AG20443 (cell line): ENCODE measurements around the gene ABCA4.

Source experiments
- DNase-seq: peaks from one replicate; pipeline ENCODE4 v3.0.0; 2012; ENCODE audit warnings: low spot score, mixed read lengths

Gene ABCA4

DNA sequence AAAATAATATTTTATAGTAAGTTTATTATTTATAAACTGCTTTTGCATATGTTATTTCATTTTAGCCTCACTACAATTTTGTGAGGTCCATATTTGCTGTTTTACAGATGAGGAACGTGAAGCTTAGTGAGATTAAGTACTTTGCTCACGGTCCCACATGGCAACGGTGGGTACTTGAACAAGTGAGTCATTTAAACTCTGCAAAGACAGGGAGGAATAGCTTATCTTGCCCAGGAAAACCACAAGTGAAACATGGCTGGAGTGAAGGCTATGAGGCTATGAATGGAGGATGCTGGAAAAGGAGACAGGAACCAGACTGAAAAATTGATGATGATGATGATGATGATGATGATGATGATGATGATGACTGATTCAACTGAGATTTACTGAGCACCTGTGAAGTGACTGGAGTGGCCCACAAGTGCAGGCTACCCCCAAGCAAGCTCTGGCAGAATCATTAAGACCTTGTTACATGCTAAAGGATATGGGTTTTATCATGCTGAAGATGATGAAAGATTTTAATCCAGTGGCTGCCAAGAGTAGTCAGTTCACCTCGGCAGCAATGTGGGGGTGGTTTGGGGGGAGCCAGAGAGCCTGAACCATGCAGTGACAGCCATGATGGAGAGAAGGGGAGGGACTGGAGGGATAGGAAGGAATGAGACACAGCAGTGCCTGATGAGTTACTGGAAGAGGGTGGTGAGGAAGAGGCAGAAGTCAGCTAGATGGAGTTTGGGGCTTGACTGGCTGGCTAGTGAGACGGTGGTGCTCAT, 1.4 kb upstream of the ABCA4 start:
- no peak for DNase-seq

DNA sequence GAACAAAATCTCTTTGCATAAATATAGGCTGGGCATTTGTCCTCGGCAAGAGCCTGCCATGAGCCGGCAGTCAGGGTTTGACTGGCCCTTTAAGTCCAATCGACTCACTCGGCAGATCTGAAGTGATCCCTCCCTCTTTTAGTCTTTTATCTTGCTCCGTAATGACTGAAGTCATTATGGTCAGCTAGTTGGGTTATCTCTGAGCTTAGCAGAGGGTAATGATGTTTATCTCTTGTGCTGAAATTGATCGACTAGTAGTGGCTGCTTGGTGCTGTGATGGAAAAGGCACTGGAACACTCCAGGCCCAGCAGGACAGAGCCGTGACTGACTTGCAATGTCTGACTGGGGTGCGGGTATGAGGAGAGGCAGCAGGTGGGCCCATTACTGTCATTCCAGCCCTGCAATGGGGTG, 468 bp upstream of the ABCA4 start:
- DNase-seq: no peak

DNA sequence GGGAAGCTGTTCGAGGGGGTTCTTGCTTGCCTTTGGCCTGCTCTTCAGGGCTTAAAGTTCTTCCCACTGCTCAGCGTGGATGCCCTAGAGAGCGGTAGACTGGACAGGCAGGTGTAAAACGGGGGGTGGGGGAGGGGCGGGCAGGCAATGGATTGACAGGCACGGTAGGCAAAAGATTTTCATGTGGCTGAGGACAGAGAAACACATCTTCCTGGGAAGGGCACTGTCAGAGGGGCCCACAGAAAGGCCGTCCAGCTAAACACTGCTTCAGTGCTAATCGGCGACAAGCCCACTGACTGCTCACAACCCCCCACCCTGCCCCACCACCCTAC, 412 bp downstream of the ABCA4 start:
- DNase-seq: no peak

DNA sequence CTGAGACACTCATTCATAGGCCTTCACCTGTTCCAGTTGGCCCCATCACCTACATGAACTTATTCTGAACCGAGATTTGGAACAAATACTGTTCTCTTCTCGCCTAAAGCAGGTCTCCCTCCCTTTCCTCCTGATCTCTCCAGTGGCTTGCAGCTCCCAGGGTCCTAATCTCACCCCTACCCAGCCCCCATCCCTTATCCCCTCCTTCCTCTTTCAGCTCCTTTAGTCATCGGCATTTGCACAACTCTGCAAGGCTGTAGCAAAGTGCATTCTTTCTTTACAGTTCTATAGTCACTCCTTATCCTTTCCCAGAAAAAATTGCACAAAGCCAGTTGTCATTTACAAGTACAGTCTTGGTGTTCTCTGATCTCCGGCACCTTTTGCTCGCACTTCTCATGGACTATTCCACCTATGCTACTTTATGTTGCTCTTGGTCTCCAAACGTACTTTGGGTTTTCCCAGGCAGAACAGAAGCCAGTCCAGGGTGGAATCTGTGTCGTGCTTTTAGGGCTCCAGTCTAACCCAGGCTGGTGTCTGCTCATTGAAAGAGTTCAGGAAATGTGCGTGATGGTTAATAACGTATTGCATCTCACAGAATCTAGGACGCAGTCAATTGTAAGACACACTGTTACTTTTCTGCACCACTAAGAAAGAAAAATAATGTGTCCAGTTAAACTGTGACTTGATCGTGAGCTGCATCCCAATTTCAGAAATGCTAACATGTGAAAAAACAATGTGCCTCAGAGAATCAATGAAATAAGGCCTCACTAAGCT, 965 bp downstream of the ABCA4 start:
- no peak for DNase-seq

DNA sequence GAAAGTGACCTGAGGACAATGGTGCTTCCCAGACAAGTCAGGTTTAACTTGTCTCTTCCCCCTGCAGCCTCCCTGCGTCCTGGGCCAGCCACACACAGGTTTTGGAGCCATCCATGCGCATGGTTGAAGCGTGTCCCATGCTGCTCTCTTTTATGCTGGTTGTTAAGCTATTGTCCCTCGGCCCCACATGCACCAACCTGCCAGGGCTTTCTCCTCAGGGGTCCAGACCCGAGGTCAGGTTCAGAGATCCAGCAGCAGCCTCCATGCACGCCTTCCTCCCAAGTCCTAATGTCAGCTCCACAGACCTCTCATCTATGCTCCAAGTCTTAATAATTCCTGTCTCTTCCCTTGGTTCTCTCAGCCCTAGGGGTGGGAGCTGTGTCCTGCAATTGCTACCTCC, 1.6 kb downstream of the ABCA4 start:
- DNase-seq: no peak

DNA sequence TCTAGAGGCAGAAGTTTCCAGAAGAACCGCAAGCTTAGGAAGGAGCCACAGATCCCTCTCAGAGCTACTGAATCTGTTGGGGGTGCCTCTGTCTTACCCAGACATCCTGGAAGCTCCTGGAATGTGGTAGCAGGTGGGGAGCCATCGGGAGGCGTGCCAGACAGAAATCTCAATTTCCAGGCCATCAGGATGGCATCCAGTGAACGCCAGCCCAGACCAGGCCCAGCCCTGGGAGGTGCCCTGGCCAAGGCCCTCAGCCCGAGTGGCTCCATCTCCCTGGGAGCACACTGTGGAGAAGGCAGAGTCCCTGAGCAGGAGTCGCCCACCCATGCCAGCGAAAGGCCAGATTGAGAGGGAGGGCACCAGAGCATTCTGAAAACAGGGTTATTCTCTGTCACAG, 2.5 kb downstream of the ABCA4 start:
- no peak for DNase-seq

DNA sequence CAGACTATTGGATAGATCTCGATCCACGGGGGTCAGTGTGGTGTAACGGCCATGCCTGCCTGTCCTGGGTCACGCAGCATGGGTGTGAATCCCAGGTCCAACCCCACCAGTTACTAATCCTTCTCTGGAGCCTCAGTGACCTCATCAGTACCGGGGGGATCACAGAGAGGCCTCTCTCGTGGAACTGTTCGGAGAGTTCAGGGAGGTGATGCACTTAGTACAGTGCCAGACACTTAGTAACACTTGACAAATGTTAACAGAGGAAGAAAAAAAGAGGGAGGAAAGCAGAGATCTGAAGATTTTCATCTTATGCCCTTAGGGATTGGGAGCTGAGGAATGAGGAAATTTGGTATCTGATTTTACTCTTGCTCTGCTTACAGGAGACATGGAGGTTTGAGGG, 2.9 kb downstream of the ABCA4 start:
- no peak for DNase-seq

DNA sequence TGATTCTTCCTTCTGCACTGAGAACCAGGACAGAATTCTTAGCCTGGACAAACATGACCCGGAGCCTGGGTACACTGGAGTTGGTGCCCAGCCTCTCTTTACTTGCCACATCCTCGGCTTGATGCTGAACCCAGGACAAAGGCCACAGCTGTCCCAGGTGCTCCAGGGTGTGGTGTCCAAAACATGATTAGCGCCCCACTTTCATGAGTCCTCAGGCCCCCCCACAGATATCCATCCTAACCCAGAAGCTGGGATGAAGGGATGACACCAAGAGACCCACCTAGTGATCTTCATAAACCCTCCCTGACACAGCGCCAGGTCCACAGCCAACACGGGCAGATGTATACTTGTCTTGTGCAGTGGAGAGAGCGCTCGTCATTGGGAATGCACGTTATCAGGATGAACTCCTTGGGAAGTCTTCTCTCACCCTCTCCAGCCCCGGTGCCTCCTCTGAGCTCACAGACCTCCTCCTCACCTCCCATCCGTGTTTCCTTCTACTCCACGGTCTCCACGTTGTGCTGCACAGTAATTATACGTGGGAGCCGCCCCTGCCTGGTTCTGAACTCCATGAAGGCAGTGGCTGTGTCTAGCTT, 3.6 kb downstream of the ABCA4 start:
- no peak for DNase-seq

DNA sequence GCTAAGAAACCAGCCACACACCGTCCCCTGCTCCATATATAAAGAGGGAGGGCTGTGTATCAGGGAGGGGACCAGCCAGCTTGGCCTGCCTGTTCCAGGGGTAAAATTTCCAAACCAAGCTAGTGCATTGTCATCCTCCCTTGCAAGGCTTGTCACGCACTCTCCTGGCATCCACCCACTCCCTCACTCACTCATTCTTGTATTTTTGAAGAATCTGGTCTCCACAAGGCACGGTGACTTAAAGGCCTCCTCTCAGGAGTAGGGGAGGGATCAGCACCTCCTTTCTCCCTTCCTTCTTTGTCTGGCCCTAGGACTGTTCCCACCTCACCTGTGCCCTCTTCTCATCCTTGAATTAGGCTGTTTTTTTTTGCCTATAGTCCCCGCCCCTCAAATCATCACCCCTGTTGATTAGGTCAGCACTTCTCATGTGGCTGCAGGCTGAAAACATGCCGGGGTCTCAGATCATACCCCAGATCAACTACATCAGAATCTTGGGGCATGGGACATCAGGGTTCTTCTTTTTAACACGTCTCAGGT, 5.0 kb downstream of the ABCA4 start:
- DNase-seq: peak; percentile 77

DNA sequence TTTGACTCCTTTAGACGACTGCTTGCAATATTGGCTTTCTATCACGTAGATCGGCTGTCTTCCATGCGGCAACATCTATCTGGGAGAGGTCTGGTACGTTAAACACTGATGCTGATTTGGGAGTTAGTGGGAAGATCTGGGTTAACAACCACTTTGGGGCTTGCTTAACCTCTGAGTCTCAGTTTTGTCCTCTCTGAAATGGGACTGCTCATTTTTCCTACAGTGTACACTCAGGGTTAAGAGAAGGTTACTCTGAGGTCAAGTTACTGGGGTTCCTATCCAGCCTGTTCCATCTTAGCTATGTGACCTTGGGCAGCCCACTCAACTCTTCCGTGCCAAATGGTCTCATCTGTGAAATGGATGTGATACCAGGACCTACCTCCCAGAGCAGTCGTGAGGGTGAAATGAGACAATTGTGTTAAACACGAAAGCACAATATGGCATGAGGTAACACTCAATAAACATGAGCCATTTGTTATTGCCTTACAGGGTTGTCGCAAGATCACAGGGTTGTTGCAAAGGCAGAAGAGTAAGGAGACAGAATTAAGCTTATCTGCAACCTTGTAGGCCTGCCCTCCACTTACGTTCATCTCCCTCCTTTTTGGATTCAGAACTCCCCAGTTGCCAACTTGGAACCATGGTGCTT, 5.6 kb downstream of the ABCA4 start:
- no peak for DNase-seq

DNA sequence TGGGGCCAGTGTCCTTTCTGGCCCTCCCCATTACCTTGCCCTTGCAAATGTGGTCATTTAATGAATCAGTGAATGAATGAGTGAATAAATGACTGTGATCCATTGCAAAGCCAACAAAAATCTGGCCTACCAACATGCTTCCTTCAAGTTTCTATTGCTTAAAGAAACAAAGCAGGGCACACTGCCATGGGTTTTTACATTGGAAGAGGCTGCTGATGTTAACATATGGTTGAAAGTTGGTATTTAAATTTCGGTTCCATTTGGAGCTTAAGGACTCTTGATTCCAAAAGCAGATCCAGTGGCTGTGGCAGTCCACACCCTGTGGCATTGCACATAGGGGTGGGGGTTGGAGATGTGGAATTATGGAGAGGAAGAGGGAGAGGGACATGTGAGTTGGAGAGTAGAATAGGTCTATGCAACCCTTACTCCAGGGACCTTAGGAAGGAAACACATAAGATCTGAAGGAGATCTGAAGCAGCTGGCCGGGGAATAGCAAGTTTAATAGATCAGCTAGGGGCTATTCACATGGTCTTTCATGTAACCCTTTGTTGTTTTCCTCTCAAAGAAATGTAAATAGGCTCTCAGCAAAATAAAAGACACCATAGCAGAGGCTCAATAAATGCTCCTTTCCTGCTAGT, 7.2 kb downstream of the ABCA4 start:
- no peak for DNase-seq

DNA sequence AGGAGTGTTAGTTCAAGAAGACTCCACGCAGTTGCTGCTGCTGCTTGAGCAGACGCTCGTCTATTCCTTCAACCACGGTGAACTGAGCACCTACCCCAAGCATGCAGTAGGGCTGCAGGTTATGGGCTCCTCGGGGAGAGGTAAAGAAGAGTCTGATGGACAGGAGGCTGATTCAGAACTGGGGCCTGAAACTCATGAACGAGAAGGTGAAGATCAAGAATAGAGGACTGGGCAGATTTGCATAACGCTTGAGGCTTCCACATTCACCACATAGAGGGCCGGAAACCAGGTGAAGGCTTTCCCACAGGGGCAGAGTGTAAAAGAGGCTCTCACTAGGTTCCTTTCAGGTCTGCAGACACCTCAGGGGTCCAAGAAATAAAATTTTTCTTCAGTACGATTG, 9.1 kb downstream of the ABCA4 start:
- no peak for DNase-seq

DNA sequence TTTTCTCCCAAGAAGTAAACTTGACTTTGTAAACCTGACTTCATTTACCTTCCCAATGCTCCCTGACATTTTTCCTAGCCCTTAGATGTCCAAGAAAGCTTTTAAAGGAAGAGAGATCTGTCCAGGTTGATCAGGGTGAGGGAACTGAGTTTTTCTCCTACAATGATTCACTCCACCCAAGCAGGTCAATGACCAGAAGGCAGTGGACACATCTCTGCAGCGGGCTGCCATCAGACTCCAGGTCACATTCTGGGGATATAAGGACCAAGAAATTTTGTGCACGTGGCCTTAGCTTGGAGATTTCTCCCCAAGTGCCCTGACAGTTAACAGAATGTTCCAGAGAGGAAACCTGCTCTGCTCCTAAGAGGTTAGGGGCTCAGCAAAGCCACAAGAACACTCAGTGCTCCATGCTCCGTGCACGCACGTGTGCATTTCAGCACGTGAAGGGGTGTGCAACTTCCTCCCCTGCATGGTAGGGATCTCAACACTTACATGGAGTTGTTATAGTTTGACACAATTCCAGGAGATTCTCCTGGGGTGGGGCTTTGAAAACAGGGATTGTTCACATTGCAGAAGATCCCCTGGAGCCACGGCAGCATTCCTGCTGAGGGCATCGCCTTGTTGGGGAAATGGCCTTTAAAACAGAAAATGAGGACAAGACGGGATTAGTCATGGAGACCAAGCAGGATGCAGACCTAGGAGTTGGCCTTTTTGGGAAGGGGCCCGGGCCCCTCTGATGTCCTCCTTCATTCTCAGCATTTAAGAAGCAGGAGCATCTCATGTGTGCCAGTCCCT, 9.8 kb downstream of the ABCA4 start:
- no peak for DNase-seq

DNA sequence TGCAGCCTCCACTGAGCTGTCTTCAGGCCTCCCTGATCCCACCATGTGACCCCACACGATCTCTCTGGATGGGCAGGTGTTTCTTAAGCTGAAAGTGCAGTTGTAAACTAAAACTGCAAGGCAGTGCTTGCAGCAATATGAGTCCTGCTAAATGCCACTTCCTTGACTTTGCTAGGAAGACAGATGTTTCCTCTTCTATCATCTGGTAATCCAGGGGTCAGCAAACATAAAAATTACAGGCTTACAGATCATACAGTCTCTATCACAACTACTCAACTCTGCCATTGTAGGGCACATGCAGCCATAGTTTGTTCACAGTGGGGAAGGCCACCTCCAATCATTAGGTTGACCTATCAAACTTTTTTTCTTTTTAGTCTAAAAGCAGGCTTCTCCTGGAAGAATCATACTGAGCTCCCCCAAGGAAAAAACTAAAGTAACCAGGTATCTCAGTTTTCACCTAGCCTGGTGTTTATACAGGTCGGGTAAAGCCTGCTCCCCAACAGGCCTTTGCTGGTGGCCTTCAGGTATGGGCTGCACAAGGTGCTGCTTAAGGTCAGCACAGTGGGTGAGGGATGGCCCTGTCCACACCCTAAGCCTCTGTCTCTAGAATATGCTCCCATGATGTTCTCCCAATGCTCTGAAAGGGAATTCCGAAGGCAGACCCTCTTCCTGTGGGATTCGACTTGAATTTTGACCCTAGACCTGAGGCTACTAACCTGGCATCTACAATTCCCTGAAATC, 10.8 kb downstream of the ABCA4 start:
- DNase-seq: no peak

DNA sequence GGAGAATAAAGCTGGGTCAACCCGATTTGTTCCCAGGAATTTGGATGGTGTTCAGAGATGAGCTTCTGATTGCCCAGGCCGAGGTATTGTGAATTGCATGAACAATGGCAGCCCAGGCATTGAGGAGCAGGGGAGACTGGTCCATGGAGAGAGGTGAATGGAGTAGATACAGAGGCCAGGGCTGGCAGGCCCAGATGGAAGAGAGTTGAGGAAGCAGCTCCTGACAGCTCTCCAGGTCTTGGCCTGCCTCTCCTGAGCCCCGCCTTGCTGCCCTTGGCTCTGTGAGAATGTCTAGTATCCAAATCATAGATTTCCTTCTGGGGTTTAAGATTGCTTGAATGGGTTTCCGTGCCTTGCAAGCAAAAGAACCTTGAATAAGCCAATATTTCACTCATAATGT, 11.5 kb downstream of the ABCA4 start:
- no peak for DNase-seq

DNA sequence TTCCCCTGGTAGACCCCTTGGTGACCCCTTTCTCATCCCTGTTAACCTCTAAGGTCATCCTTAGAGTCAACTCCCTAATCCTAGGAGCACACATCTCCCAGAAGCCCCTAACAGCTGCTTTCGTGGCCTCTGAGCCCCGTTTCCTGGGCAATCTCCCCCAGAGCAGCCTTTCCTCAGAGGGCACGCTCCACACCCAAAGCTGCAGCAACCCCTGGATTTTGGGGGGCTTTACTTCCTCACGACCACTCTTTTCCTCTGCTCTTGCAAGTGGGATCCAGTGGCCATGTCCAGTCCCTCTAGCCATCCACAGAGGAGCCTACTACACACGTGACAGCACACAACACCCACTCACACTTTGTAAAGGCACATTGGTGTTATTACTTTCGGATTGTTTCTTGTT, 13.8 kb downstream of the ABCA4 start:
- no peak for DNase-seq

DNA sequence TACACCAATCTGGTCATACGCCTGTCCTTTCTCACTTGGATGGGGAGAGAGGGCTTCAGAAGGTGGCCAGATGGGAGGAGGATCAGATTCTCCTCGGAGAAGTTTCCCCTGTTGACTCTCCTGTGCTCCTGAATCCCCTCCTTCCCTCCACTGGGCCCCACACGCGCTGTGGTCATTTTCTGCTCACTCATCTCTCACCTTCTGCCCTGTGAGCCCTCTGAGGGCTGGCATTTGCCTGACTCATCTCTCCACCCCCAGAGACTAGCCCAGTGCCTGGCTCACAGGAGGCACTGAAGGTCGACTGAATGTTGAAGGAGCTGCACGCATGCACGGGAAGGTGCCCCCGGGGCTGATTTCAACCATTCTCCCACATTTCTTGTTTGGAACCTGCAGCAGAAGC, 14.2 kb downstream of the ABCA4 start:
- no peak for DNase-seq

DNA sequence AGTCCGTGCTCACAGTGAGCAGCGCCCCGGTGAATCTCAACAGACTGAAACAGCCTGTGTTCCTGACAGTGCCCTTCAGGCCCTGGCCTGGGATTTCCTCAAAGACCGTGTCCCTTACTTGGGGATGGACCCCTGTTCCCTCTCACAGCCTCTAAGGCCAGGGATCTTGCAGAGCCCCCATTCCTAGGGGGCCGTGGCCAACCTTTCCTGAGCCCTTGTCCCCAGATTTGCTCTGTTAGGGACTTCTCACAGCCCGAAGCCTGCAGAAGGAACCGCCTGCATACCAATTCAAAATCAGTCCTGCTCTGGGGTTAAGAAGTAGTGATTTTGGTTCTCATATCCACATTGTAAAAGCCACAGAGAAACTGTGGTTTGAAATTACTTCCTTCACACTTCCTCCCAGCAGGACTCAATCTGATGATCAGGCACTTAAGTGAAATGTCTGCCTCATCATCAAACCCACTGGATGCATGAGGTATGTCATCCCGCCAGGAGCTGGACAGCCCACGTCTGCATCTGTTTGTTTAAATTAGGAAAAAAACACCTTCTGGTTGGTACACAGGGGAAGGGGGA, 14.9 kb downstream of the ABCA4 start:
- no peak for DNase-seq

DNA sequence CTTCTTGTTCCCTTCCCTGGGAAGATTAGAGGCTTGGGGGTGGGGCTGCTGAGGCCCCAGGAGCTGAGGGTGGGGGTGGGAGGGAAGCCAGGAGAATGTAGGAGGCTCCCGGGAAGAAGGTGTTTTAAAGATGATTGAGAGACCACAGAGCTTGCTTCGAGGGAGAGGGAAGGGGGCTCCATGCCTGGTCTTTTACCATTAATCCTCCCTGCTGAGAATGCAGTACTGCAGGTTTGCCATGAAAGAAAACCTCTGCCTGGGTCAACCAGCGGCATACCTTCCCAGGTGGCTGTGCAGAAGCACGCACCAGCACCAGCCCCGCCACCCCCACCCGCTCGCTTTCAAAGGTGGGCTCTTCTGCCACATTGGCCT, 15.4 kb downstream of the ABCA4 start:
- no peak for DNase-seq
